K562 (cell line): ENCODE measurements around the gene C2orf76. TPM values are rescaled to one million over a fixed set of nuclear protein-coding genes. Genes with fewer than 3 reads are reported as not detected.

Experiments used
- ELF2 ChIP-seq: fragments of 250-450 bp; sonication (Bioruptor Pico); IDR thresholded peaks from 2 replicates; pipeline ENCODE4 v1.5.0; 2021; ENCODE audit warnings: mild to moderate bottlenecking
- ERF ChIP-seq: fragments of 450-650 bp; formaldehyde crosslinking; IDR thresholded peaks from 2 replicates; pipeline ENCODE4 v1.4.0; 2020; ENCODE audit warnings: mild to moderate bottlenecking, mixed read lengths
- FOXA3 ChIP-seq, 2 experiments: fragments of 450-650 bp in 1 of 2; sonication (generic) in 1 of 2; formaldehyde crosslinking; IDR thresholded peaks in 1 of 2; conservative IDR thresholded peaks in 1 of 2; 2 replicates each; pipeline versions ENCODE4 v1.4.0 to v1.8.0; 2020 to 2022; ENCODE audit warnings: mild to moderate bottlenecking in 2 of 2, missing genetic modification reagents in 1 of 2
- SMAD3 ChIP-seq: fragments of 450-650 bp; formaldehyde crosslinking; conservative IDR thresholded peaks from 2 replicates; pipeline ENCODE4 v1.4.0; 2020; ENCODE audit warnings: mild to moderate bottlenecking
- VEZF1 ChIP-seq: fragments of 200-800 bp; sonication (Bioruptor generic); IDR thresholded peaks from 2 replicates; pipeline ENCODE4 v1.6.1; 2017; ENCODE audit warnings: missing genetic modification characterization, missing compliant biosample characterization
- ZBTB40 ChIP-seq, 2 experiments: fragments of 450-650 bp in 1 of 2; sonication (generic) in 1 of 2; formaldehyde crosslinking in 1 of 2; IDR thresholded peaks; 2 replicates each; pipeline versions ENCODE4 v1.7.1 to v1.9.0; 2016 to 2022; ENCODE audit warnings: inconsistent platforms in 1 of 2, mild to moderate bottlenecking in 1 of 2, missing genetic modification reagents in 1 of 2
- ZNF3 ChIP-seq: fragments of 250-450 bp; sonication (Bioruptor Pico); IDR thresholded peaks from 2 replicates; pipeline ENCODE4 v1.5.0; 2021; ENCODE audit warnings: mild to moderate bottlenecking, moderate library complexity
- ZSCAN29 ChIP-seq: fragments of 450-650 bp; IDR thresholded peaks from 2 replicates; pipeline ENCODE4 v1.6.1; 2017
- polyA plus RNA-seq, 8 experiments: library from polyadenylated mRNA; depleted of rRNA in 4 of 8; stranded (reverse) in 5 of 8; unstranded in 3 of 8; fragments of >200 nt; fragmentation: Nextera tagmentation in 2 of 8; fragmentation: Illumina TruSeq in 1 of 8; extraction: Ambion mirVana in 2 of 8; extraction: Trizol in 1 of 8; gene quantifications; 2 replicates each; pipeline versions ENCODE4 v1.2.1 to v1.2.3, GENCODE V29; 2011 to 2014; ENCODE audit warnings: inconsistent platforms in 1 of 8, missing spikeins in 1 of 8
- total RNA-seq, 7 experiments: library from RNA; depleted of rRNA in 6 of 7; stranded (reverse); fragments of >200 nt in 6 of 7; fragmentation: Illumina TruSeq in 2 of 7; extraction: Trizol in 2 of 7; gene quantifications; 2 replicates each; pipeline versions ENCODE4 v1.2.1 to v1.2.3, GENCODE V29; 2011 to 2021; ENCODE audit warnings: low replicate concordance in 1 of 7
- TF ChIP-seq, protein P1 (sequence below), 2 experiments: fragments of 450-650 bp; formaldehyde crosslinking in 1 of 2; IDR thresholded peaks; 2 replicates each; pipeline versions ENCODE4 v1.4.0 to v1.6.1; 2014 to 2020; ENCODE audit warnings: mild to moderate bottlenecking in 2 of 2, borderline replicate concordance in 1 of 2, low read depth in 1 of 2

Gene C2orf76
- total and polyA plus RNA-seq, 9 of the 15 experiments (the other 6 are each of a cell fraction or from before 2014, with no cell fraction given): 4.8 to 26.2 (median 14.5) TPM

DNA sequence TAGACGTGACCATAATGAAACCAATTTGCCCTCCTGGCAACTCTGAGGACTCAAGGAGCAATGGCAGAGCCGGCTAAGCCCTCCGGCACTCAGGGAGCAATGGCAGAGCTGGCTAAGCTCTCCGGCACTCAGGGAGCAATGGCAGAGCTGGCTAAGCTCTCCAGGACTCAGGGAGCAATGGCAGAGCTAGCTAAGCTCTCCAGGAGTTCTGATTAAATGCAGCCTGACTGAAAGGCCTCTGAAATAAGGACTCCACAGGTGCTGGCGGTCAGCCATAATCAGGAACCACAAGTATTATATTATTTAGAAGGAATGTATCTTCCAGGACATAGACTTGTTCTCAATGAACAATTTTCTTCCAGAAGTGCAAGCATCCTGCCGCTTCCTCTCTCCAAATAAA, 65.2 kb downstream of the C2orf76 start (continued):
- TF ChIP-seq ZBTB40 (IDR thresholded peaks at IDR 0.05): no peak
- no peak for TF ChIP-seq ZBTB40 (CRISPR knock-in tag; IDR thresholded peaks at IDR 0.05)
- TF ChIP-seq FOXA3 (CRISPR knock-in tag; conservative IDR thresholded peaks at IDR 0.05 in 1 of 2, IDR thresholded peaks at IDR 0.05 in 1 of 2): no peak
- TF ChIP-seq ERF (CRISPR knock-in tag): no peak
- TF ChIP-seq ELF2 (CRISPR knock-in tag): no peak
- TF ChIP-seq ZNF3 (CRISPR knock-in tag): no peak
- TF ChIP-seq, protein P1, sequence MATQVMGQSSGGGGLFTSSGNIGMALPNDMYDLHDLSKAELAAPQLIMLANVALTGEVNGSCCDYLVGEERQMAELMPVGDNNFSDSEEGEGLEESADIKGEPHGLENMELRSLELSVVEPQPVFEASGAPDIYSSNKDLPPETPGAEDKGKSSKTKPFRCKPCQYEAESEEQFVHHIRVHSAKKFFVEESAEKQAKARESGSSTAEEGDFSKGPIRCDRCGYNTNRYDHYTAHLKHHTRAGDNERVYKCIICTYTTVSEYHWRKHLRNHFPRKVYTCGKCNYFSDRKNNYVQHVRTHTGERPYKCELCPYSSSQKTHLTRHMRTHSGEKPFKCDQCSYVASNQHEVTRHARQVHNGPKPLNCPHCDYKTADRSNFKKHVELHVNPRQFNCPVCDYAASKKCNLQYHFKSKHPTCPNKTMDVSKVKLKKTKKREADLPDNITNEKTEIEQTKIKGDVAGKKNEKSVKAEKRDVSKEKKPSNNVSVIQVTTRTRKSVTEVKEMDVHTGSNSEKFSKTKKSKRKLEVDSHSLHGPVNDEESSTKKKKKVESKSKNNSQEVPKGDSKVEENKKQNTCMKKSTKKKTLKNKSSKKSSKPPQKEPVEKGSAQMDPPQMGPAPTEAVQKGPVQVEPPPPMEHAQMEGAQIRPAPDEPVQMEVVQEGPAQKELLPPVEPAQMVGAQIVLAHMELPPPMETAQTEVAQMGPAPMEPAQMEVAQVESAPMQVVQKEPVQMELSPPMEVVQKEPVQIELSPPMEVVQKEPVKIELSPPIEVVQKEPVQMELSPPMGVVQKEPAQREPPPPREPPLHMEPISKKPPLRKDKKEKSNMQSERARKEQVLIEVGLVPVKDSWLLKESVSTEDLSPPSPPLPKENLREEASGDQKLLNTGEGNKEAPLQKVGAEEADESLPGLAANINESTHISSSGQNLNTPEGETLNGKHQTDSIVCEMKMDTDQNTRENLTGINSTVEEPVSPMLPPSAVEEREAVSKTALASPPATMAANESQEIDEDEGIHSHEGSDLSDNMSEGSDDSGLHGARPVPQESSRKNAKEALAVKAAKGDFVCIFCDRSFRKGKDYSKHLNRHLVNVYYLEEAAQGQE (IDR thresholded peaks at IDR 0.05; ENCODE audit: borderline replicate concordance): no peak
- TF ChIP-seq, protein P1 (CRISPR knock-in tag; IDR thresholded peaks at IDR 0.05; ENCODE audit: low read depth): no peak
- no peak for TF ChIP-seq SMAD3
- no peak for TF ChIP-seq ZSCAN29
- TF ChIP-seq VEZF1 (CRISPR knock-in tag): no peak
